Esophagus squamous epithelium (tissue), 4 donors: ENCODE data around the gene HHIP.
"Not testable (repeated sequence)": the region's sequence is repeated elsewhere in the genome, so short reads cannot be mapped to it uniquely, and the experiment has no call there.

Source experiments
- POLR2A ChIP-seq, 4 donors: fragments of 450-650 bp; IDR thresholded peaks; one replicate each; pipeline ENCODE4 v1.6.1; 2017; ENCODE audit warnings: antibody characterized with exemption in 4 of 4, mild to moderate bottlenecking in 4 of 4, moderate library complexity in 3 of 4
- TF ChIP-seq, protein P1 (sequence below), 6 experiments: fragments of 450-650 bp in 4 of 6; fragments of 200-600 bp in 2 of 6; sonication (generic) in 2 of 6; IDR thresholded peaks; one replicate each; pipeline ENCODE4 v1.5.1; 2016 to 2019; ENCODE audit warnings: antibody characterized with exemption in 6 of 6, mild to moderate bottlenecking in 4 of 6, moderate library complexity in 4 of 6

DNA sequence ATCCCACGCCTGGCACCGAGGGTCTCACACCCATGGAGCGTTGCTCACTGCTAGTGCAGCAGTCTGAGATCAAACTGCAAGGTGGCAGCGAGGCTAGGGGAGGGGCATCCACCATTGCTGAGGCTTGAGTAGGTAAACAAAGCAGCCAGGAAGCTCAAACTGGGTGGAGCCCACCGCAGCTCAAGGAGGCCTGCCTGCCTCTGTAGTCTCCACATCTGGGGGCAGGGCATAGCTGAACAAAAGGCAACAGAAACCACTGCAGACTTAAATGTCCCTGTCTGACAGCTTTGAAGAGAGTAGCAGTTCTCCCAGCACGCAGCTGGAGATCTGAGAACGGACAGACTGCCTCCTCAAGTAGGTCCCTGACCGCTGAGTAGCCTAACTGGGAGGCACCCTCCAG is 146.0 kb downstream of the HHIP start:
- TF ChIP-seq, protein P1, sequence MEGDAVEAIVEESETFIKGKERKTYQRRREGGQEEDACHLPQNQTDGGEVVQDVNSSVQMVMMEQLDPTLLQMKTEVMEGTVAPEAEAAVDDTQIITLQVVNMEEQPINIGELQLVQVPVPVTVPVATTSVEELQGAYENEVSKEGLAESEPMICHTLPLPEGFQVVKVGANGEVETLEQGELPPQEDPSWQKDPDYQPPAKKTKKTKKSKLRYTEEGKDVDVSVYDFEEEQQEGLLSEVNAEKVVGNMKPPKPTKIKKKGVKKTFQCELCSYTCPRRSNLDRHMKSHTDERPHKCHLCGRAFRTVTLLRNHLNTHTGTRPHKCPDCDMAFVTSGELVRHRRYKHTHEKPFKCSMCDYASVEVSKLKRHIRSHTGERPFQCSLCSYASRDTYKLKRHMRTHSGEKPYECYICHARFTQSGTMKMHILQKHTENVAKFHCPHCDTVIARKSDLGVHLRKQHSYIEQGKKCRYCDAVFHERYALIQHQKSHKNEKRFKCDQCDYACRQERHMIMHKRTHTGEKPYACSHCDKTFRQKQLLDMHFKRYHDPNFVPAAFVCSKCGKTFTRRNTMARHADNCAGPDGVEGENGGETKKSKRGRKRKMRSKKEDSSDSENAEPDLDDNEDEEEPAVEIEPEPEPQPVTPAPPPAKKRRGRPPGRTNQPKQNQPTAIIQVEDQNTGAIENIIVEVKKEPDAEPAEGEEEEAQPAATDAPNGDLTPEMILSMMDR (IDR thresholded peaks at IDR 0.05) = not testable (repeated sequence)
- TF ChIP-seq POLR2A (IDR thresholded peaks at IDR 0.05) = not testable (repeated sequence)
